ENCODE measurements around the gene PCBD1. TPM values are rescaled to one million over a fixed set of nuclear protein-coding genes. Genes with fewer than 3 reads are reported as not detected.

The PCBD1 gene
- total and polyA plus RNA-seq, 2 donors (not counting 1 experiment from before 2014, with no cell fraction given): 6.7 to 14.1 TPM

GRCh38 chr10:70937661-70938060, 49.3 kb upstream of the PCBD1 start:
- Mint-ChIP-seq H3K9me3 (ENCODE audit: insufficient read depth) (no peaks in the 10 kb centered on the region), H3K27me3 (peaks cover 7% of the 10 kb centered on the region), H3K4me1 (no peaks in the 10 kb centered on the region), H3K27ac (no peak overlapping the region), H3K4me3 (no peak overlapping the region)
- 70% methylated on average over 5 of the region's 7 CpGs for WGBS (ENCODE audit: insufficient coverage)
- H3K4me1 ChIP-seq (ENCODE audit: control insufficient read depth in 2 of 2, insufficient read depth in 2 of 2, low read length in 2 of 2): no peaks in the 10 kb centered on the region
- intact Hi-C loops (cut with micrococcal nuclease): no loop called here
- H3K36me3 ChIP-seq (replicated peaks in 1 of 2; ENCODE audit: control extremely low read depth in 1 of 2, control insufficient read depth in 1 of 2, extremely low read depth in 1 of 2, insufficient read depth in 2 of 2, low read length in 1 of 2): no peaks in the 10 kb centered on the region
- no peak for ATAC-seq (ENCODE audit: low read depth)
- no peak overlapping the region for H3K9ac ChIP-seq (ENCODE audit: low read length)
- H3K9me3 ChIP-seq (ENCODE audit: control extremely low read depth in 1 of 3, control insufficient read depth in 2 of 3, insufficient read depth in 1 of 3, low read length in 2 of 3): no peaks in the 10 kb centered on the region
- no peaks in the 10 kb centered on the region for H4K20me1 ChIP-seq (ENCODE audit: control insufficient read depth, insufficient read depth, low read length, poor library complexity, severe bottlenecking)
- no peak overlapping the region for H2AFZ ChIP-seq (ENCODE audit: insufficient read depth, low read depth, low read length, poor library complexity, severe bottlenecking)
- no peaks in the 10 kb centered on the region for H3K79me2 ChIP-seq (ENCODE audit: control insufficient read depth, insufficient read depth, low read length)
- TF ChIP-seq EZH2 (IDR thresholded peaks at IDR 0.05; ENCODE audit: borderline replicate concordance, insufficient read depth, low read depth, low read length, poor library complexity, severe bottlenecking) (no peak), CTCF (IDR thresholded peaks at IDR 0.05) (no peak)
- H3K27ac ChIP-seq (ENCODE audit: low read length in 2 of 2): no peak overlapping the region
- H3K4me3 ChIP-seq (ENCODE audit: control extremely low read depth in 1 of 5, extremely low read depth in 1 of 5, insufficient read depth in 1 of 5, low read depth in 2 of 5, low read length in 4 of 5): no peak overlapping the region
- H3K4me2 ChIP-seq (replicated peaks; ENCODE audit: low read depth, low read length, poor library complexity, severe bottlenecking): no peak overlapping the region
- DNase-seq: no peak
- ChIA-PET CTCF (no interaction called here), POLR2A (no interaction called here)
- H3K27me3 ChIP-seq (replicated peaks in 1 of 4; ENCODE audit: control extremely low read depth in 1 of 4, control insufficient read depth in 3 of 4, insufficient read depth in 4 of 4, low read length in 3 of 4): peaks cover 0 to 2% (median 0%) of the 10 kb centered on the region in 4 experiments

- intact Hi-C loops (cut with micrococcal nuclease): no loop called here
- TF ChIP-seq EZH2 (IDR thresholded peaks at IDR 0.05; ENCODE audit: borderline replicate concordance, insufficient read depth, low read depth, low read length, poor library complexity, severe bottlenecking) (no peak), CTCF (IDR thresholded peaks at IDR 0.05) (no peak)
- peaks cover 4% of the 10 kb centered on the region for H3K27me3 Mint-ChIP-seq
- ChIA-PET CTCF (no interaction called here), POLR2A (no interaction called here)
- Histone ChIP-seq H3K27me3 (replicated peaks in 1 of 4; ENCODE audit: control extremely low read depth in 1 of 4, control insufficient read depth in 3 of 4, insufficient read depth in 4 of 4, low read length in 3 of 4) (peaks cover 0 to 2% (median 0%) of the 10 kb centered on the region in 4 experiments), H3K4me1 (ENCODE audit: control insufficient read depth in 2 of 2, insufficient read depth in 2 of 2, low read length in 2 of 2) (no peaks in the 10 kb centered on the region), H3K4me3 (ENCODE audit: control extremely low read depth in 1 of 5, extremely low read depth in 1 of 5, insufficient read depth in 1 of 5, low read depth in 2 of 5, low read length in 4 of 5) (no peak overlapping the region), H3K9ac (ENCODE audit: low read length) (no peak overlapping the region), H4K20me1 (ENCODE audit: control insufficient read depth, insufficient read depth, low read length, poor library complexity, severe bottlenecking) (no peaks in the 10 kb centered on the region), H3K79me2 (ENCODE audit: control insufficient read depth, insufficient read depth, low read length) (no peaks in the 10 kb centered on the region), H3K36me3 (replicated peaks in 1 of 2; ENCODE audit: control extremely low read depth in 1 of 2, control insufficient read depth in 1 of 2, extremely low read depth in 1 of 2, insufficient read depth in 2 of 2, low read length in 1 of 2) (no peaks in the 10 kb centered on the region), H3K27ac (ENCODE audit: low read length in 2 of 2) (no peak overlapping the region), H3K4me2 (replicated peaks; ENCODE audit: low read depth, low read length, poor library complexity, severe bottlenecking) (no peak overlapping the region), H3K9me3 (ENCODE audit: control extremely low read depth in 1 of 3, control insufficient read depth in 2 of 3, insufficient read depth in 1 of 3, low read length in 2 of 3) (no peaks in the 10 kb centered on the region), H2AFZ (ENCODE audit: insufficient read depth, low read depth, low read length, poor library complexity, severe bottlenecking) (no peak overlapping the region)
- no peak overlapping the region for H3K4me3 Mint-ChIP-seq
- no peak for ATAC-seq (ENCODE audit: low read depth)
- no peaks in the 10 kb centered on the region for H3K4me1 Mint-ChIP-seq
- H3K27ac Mint-ChIP-seq: no peak overlapping the region
- 78% methylated on average over 5 of the region's 6 CpGs for WGBS (ENCODE audit: insufficient coverage)
- DNase-seq: no peak
- H3K9me3 Mint-ChIP-seq (ENCODE audit: insufficient read depth): no peaks in the 10 kb centered on the region
Observed at GRCh38 chr10:70936111-70936510, 47.7 kb upstream of the PCBD1 start.
